WI38 (cell line): Measurements from ENCODE around the gene LRRFIP1.
A peak's percentile ranks its signal among the peaks of the same experiment; 100 is the strongest.

Source experiments
- H3K4me3 ChIP-seq: 2 replicates; pipeline ENCODE4 v1.5.1; 2011; ENCODE audit warnings: low read depth, mild to moderate bottlenecking, control low read depth, low read length
- CTCF ChIP-seq: IDR thresholded peaks from 2 replicates; pipeline ENCODE4 v1.5.1; 2012; ENCODE audit warnings: low read depth, mild to moderate bottlenecking, control low read depth, low read length

Gene LRRFIP1, protein sequence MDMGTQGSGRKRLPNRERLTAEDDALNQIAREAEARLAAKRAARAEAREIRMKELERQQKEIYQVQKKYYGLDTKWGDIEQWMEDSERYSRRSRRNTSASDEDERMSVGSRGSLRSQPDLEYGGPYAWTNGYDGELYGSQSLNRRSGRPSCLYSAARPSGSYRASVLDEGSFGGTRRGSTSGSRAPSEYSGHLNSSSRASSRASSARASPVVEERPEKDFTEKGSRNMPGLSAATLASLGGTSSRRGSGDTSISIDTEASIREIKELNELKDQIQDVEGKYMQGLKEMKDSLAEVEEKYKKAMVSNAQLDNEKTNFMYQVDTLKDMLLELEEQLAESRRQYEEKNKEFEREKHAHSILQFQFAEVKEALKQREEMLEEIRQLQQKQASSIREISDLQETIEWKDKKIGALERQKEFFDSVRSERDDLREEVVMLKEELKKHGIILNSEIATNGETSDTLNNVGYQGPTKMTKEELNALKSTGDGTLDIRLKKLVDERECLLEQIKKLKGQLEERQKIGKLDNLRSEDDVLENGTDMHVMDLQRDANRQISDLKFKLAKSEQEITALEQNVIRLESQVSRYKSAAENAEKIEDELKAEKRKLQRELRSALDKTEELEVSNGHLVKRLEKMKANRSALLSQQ

GRCh38 chr2:237627441-237628246, at the start of gene LRRFIP1:
TSS of gene LRRFIP1 (plus strand) at chr2:237627587. CDS start at chr2:237627645, 58 bp downstream.
- peak within 1 kb of the TSS; percentile 79 for H3K4me3 ChIP-seq
- TF ChIP-seq CTCF, result no peak

DNA sequence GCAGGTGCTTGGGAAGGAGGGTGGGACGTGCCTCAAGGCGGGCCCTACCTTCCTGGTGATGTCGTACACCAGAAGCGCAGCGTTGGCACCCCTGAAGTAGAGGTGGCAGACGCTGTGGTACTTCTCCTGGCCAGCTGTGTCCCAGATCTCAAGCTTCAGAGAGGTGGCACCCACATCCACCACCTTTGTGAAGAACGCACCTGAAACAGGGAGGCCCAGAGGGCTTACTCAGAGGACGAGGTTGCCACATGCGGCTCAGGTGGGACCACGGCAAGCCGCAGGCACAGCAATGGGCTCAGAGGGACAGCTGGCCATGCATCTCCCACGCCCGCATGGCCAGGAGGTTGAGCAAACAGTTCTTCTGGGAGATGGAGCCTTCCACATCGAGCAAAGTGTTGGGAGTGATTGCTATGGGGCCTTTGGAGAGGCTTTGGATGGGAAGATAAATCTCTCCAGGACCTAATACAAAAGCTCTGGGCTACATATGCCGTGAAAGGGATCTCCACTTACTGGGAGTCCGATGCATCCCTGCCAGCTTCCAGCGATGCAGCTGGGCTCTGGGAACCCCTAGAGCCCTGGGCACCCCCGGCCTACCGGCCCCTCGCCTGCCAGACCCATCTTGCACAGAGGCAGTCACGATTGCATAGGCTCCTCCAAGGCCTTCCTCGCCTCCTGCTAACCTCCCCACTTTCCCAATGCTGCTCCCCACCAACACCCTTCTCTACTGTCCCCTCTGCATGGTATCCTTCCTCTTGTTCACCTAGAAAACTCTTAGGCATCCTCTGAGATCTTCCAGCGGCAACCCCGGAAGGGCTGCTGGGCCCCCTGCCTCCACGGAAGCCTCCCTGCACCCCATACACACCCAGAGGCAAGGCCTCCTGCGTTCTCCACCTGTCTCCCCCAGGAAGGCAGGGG, 49.2 kb upstream of the LRRFIP1 start:
- no peak overlapping the region for H3K4me3 ChIP-seq
- TF ChIP-seq CTCF, result no peak

GRCh38 chr2:237581326-237581725, 46.1 kb upstream of the LRRFIP1 start:
- no peak overlapping the region for H3K4me3 ChIP-seq

DNA sequence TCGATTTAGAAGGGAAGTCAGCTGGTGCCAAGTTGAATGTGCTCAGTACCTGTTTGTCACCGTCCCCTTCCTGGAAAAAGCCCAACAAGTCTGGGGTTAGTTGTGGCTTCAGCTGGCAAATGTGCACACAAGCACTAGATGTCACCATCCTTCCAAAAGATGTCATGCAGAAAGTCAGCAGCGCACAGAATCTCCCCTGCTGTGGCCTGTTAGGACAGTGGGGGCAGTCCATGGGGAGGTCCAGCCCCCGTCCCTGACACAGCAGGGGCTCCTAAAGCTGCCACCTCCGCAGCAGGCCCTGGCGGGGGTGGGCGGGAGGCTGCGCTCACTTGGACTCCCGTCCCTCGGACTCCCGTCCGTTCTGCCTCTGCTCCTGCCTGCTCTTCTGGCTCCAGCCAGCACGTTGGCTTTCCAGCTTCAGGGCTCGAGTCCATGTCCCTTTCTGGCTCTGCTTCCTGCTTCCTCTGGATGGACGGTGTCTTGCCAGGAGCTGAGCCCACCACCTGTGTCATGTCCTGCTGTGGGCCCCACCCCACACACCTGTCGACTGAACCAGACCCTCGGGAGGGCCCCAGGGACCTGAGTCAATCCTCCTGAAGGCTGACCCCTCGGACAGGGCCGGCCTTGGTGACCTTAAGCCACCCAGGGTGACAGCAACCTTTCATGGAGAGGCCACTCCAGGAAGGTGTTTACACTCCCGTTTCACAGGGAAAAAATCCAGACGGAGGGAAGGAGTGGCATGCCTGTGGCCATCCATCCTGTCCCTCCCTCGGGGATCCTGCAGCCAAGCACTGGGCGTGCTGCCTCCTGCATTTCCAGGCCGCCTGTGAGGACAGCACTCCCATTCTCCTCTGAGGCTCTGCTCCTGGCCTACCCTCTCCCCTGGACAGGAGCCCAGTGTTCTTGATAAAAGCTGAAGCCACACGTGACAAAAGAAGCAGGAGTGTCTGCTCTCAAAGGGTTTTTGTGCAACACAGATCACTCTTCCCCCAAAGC, 45.3 kb upstream of the LRRFIP1 start:
- H3K4me3 ChIP-seq, result 0 out of 2 replicates have a peak overlapping the region, but pooled peaks have one; percentile 1
- peak; percentile 41; the same call in 1 of the 2 replicates for TF ChIP-seq CTCF

More at GRCh38 chr2:237581326-237581725, 46.1 kb upstream of the LRRFIP1 start:
- no peak for TF ChIP-seq CTCF

DNA sequence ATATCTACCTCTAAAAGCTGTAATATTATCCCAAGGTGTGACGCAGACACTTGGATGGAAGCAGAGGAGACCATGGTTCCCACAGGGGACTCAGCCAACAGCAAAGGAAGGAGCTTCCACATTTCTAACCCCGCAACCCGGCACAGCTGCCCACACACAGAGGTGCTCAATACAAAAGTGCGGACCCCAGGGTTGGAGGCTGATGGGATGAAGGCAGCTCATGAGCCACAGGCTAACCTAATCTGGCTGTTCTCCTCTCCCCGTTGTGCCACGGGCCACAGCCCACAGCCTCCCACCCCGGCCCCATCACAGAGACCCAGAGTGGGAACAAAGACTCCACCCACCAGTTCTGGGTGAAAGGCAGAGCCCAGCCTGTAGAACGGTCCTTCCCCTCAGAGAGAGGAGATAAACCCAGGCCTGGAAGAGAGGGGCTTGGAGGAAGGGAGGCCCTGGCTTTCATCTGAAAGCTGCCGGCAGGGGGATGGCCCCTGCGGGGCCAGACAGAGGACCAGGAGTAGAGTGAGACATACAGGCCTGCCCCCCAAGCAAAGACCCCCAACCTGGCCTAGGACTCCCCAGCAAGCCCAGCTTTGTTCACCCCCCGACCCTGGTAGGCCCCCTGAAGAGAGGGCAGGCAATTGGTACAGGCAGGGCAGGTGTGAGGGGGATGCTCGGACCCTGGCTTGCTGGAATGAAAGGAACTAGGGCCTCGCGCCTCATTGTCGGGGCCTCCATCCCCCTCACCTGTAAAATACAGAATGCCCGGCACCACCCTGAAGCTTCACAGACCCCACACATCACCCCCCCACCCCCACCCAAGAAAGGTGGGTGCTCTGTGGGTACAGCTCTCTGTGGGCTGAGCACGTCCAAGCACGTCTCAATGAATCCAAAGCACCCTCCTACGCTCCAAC, 43.7 kb upstream of the LRRFIP1 start:
- no peak overlapping the region for H3K4me3 ChIP-seq
- no peak for TF ChIP-seq CTCF
